Liver (tissue), 9 donors: ENCODE results near the gene IGF1R. TPM values are rescaled to one million over a fixed set of nuclear protein-coding genes. Genes with fewer than 3 reads are reported as not detected.

Source experiments
- DNase-seq: peaks from one replicate; pipeline ENCODE4 v3.0.0-alpha.2; 2017; ENCODE audit warnings: low spot score
- H3K27ac ChIP-seq, 2 donors: one replicate each; pipeline ENCODE4 v1.7.0; 2013; ENCODE audit warnings: inconsistent platforms in 2 of 2, low read length in 2 of 2, control low read depth in 1 of 2, low read depth in 1 of 2, mild to moderate bottlenecking in 1 of 2
- H3K27me3 ChIP-seq, 4 donors: one replicate each; pipeline versions ENCODE4 v1.6.1 to v1.7.0; 2013; ENCODE audit warnings: low read length in 3 of 4, inconsistent platforms in 1 of 4, mild to moderate bottlenecking in 1 of 4, moderate library complexity in 1 of 4; ENCODE audit not compliant: control insufficient read depth in 4 of 4, insufficient read depth in 4 of 4
- H3K36me3 ChIP-seq, 4 donors: one replicate each; pipeline versions ENCODE4 v1.6.1 to v1.7.0; 2013; ENCODE audit warnings: low read length in 3 of 4, mild to moderate bottlenecking in 3 of 4, low read depth in 1 of 4, moderate library complexity in 1 of 4; ENCODE audit not compliant: control insufficient read depth in 4 of 4, insufficient read depth in 3 of 4
- H3K4me1 ChIP-seq, 4 donors: one replicate each; pipeline versions ENCODE4 v1.6.1 to v1.7.0; 2013; ENCODE audit warnings: low read length in 3 of 4, mild to moderate bottlenecking in 3 of 4, moderate library complexity in 1 of 4; ENCODE audit not compliant: control insufficient read depth in 4 of 4, insufficient read depth in 4 of 4
- H3K4me3 ChIP-seq, 3 donors: one replicate each; pipeline versions ENCODE4 v1.6.1 to v1.7.0; 2013; ENCODE audit warnings: low read length in 3 of 3, control low read depth in 1 of 3, low read depth in 1 of 3, mild to moderate bottlenecking in 1 of 3
- H3K9ac ChIP-seq, 2 donors: one replicate each; pipeline ENCODE4 v1.7.0; 2013; ENCODE audit warnings: low read length in 2 of 2, mild to moderate bottlenecking in 2 of 2, moderate library complexity in 2 of 2, control low read depth in 1 of 2, low read depth in 1 of 2
- H3K9me3 ChIP-seq, 4 donors: one replicate each; pipeline versions ENCODE4 v1.6.1 to v1.7.0; 2013; ENCODE audit warnings: low read length in 3 of 4; ENCODE audit not compliant: control insufficient read depth in 4 of 4
- ATF3 ChIP-seq: IDR thresholded peaks from 2 replicates; pipeline ENCODE4 v1.6.1; 2016; ENCODE audit warnings: antibody characterized with exemption
- CTCF ChIP-seq: fragments of 150-350 bp; IDR thresholded peaks from 2 replicates; pipeline ENCODE4 v1.5.1; 2017; ENCODE audit warnings: improper control_type of control experiment, low read depth, low read length; ENCODE audit not compliant: missing input control
- EGR1 ChIP-seq, 2 donors: IDR thresholded peaks; 2 replicates each; pipeline ENCODE4 v1.6.1; 2016 to 2018; ENCODE audit warnings: antibody characterized with exemption in 2 of 2, low read depth in 2 of 2
- FOXA1 ChIP-seq: IDR thresholded peaks from 2 replicates; pipeline ENCODE4 v1.6.1; 2016; ENCODE audit warnings: antibody characterized with exemption
- FOXA2 ChIP-seq: IDR thresholded peaks from 2 replicates; pipeline ENCODE4 v1.6.1; 2016; ENCODE audit warnings: antibody characterized with exemption
- GABPA ChIP-seq, 2 donors: IDR thresholded peaks in 1 of 2; conservative IDR thresholded peaks in 1 of 2; 2 replicates each; pipeline ENCODE4 v1.6.1; 2016; ENCODE audit warnings: antibody characterized with exemption in 2 of 2, mild to moderate bottlenecking in 1 of 2, moderate library complexity in 1 of 2
- HNF4A ChIP-seq, 2 donors: conservative IDR thresholded peaks; 2 replicates each; pipeline ENCODE4 v1.6.1; 2016; ENCODE audit warnings: antibody characterized with exemption in 2 of 2, mild to moderate bottlenecking in 2 of 2
- HNF4G ChIP-seq: IDR thresholded peaks from 2 replicates; pipeline ENCODE4 v1.6.1; 2016; ENCODE audit warnings: antibody characterized with exemption
- JUND ChIP-seq, 2 donors: IDR thresholded peaks; 2 replicates each; pipeline ENCODE4 v1.6.1; 2016; ENCODE audit warnings: antibody characterized with exemption in 2 of 2
- MAX ChIP-seq: IDR thresholded peaks from 2 replicates; pipeline ENCODE4 v1.6.1; 2016; ENCODE audit warnings: antibody characterized with exemption
- NR2F2 ChIP-seq: IDR thresholded peaks from 2 replicates; pipeline ENCODE4 v1.6.1; 2016; ENCODE audit warnings: antibody characterized with exemption
- RAD21 ChIP-seq, 2 donors: IDR thresholded peaks; 2 replicates each; pipeline ENCODE4 v1.6.1; 2016; ENCODE audit warnings: antibody characterized with exemption in 2 of 2, mild to moderate bottlenecking in 2 of 2
- REST ChIP-seq: IDR thresholded peaks from 2 replicates; pipeline ENCODE4 v1.6.1; 2016; ENCODE audit warnings: antibody characterized with exemption, mild to moderate bottlenecking
- RXRA ChIP-seq, 2 donors: IDR thresholded peaks; 2 replicates each; pipeline ENCODE4 v1.6.1; 2017 to 2018; ENCODE audit warnings: antibody characterized with exemption in 2 of 2, mild to moderate bottlenecking in 1 of 2
- SP1 ChIP-seq: IDR thresholded peaks from 2 replicates; pipeline ENCODE4 v1.6.1; 2018; ENCODE audit warnings: antibody characterized with exemption, mild to moderate bottlenecking
- TAF1 ChIP-seq: conservative IDR thresholded peaks from 2 replicates; pipeline ENCODE4 v1.6.1; 2016; ENCODE audit warnings: antibody characterized with exemption, mild to moderate bottlenecking
- YY1 ChIP-seq: IDR thresholded peaks from 2 replicates; pipeline ENCODE4 v1.6.1; 2016; ENCODE audit warnings: antibody characterized with exemption, mild to moderate bottlenecking
- ZBTB33 ChIP-seq: IDR thresholded peaks from 2 replicates; pipeline ENCODE4 v1.6.1; 2016; ENCODE audit warnings: antibody characterized with exemption
- WGBS: extraction: QIAGEN DNeasy Blood & Tissue Kit; methylation state at CpG from one replicate; pipeline ENCODE4 v1.1.7; 2013; 5-methylcytosine and 5-hydroxymethylcytosine counted together
- polyA plus RNA-seq, 2 donors: library from polyadenylated mRNA; stranded (reverse) in 1 of 2; unstranded in 1 of 2; fragments of 200-250 nt in 1 of 2; fragments of >200 nt in 1 of 2; fragmentation: Nextera tagmentation in 1 of 2; extraction: Ambion mirVana in 1 of 2; gene quantifications; one replicate each; pipeline versions ENCODE4 v1.2.1 to v1.2.3, GENCODE V29; 2013 to 2015
- total RNA-seq, 2 donors: library from RNA; depleted of rRNA; stranded (reverse); fragments of >200 nt; gene quantifications; one replicate each; pipeline ENCODE4 v1.2.3, GENCODE V29; 2014
- donor health status: healthy.
- donor health status: healthy.
- donor health status: healthy.
- donor health status: healthy.
- donor health status: healthy.

IGF1R gene
- total and polyA plus RNA-seq, 4 donors, result 0.69 to 10.3 (median 3.2) TPM

- Histone ChIP-seq H3K27me3 (peaks cover 0 to 3% (median 0%) of the 10 kb centered on the region in 4 donors), H3K27ac (no peak overlapping the region), H3K4me1 (peaks cover 0 to 3% (median under 1%) of the 10 kb centered on the region in 4 donors), H3K36me3 (no peaks in the 10 kb centered on the region), H3K4me3 (no peak overlapping the region), H3K9ac (no peak overlapping the region), H3K9me3 (no peaks in the 10 kb centered on the region)
- 68% methylated on average over 3 of the region's 3 CpGs for WGBS
- no peak for TF ChIP-seq MAX
- TF ChIP-seq YY1, result no peak
- no peak for TF ChIP-seq ATF3
- TF ChIP-seq GABPA (IDR thresholded peaks at IDR 0.05 in 1 of 2, conservative IDR thresholded peaks at IDR 0.05 in 1 of 2), result no peak
- TF ChIP-seq CTCF, result no peak
- no peak for TF ChIP-seq HNF4A (conservative IDR thresholded peaks at IDR 0.05)
- TF ChIP-seq RAD21 (IDR thresholded peaks at IDR 0.05), result no peak
- TF ChIP-seq NR2F2, result no peak
- no peak for TF ChIP-seq RXRA (IDR thresholded peaks at IDR 0.05)
- no peak for TF ChIP-seq EGR1 (IDR thresholded peaks at IDR 0.05; ENCODE audit: low read depth in 2 of 2)
- TF ChIP-seq SP1, result no peak
- TF ChIP-seq HNF4G, result no peak
- TF ChIP-seq JUND (IDR thresholded peaks at IDR 0.05), result no peak
- no peak for TF ChIP-seq FOXA1
- TF ChIP-seq ZBTB33, result no peak
- DNase-seq, result no peak
Measured at GRCh38 chr15:98723195-98723594, 74.9 kb downstream of the IGF1R start.

GRCh38 chr15:98724048-98724447, 75.7 kb downstream of the IGF1R start:
- Histone ChIP-seq H3K9me3 (no peaks in the 10 kb centered on the region), H3K36me3 (no peaks in the 10 kb centered on the region), H3K9ac (no peak overlapping the region), H3K27ac (no peak overlapping the region), H3K4me3 (no peak overlapping the region), H3K4me1 (peaks cover 0 to 3% (median 0%) of the 10 kb centered on the region in 4 donors), H3K27me3 (peaks cover 0 to 3% (median 0%) of the 10 kb centered on the region in 4 donors)
- TF ChIP-seq GABPA (IDR thresholded peaks at IDR 0.05 in 1 of 2, conservative IDR thresholded peaks at IDR 0.05 in 1 of 2), result no peak
- TF ChIP-seq ATF3, result no peak
- no peak for TF ChIP-seq REST
- TF ChIP-seq HNF4G, result no peak
- TF ChIP-seq EGR1 (IDR thresholded peaks at IDR 0.05; ENCODE audit: low read depth in 2 of 2), result no peak
- TF ChIP-seq ZBTB33, result no peak
- TF ChIP-seq FOXA2, result no peak
- TF ChIP-seq RXRA (IDR thresholded peaks at IDR 0.05), result no peak
- no peak for TF ChIP-seq NR2F2
- no peak for TF ChIP-seq MAX
- TF ChIP-seq JUND (IDR thresholded peaks at IDR 0.05), result no peak
- TF ChIP-seq FOXA1, result no peak
- no peak for TF ChIP-seq SP1
- no peak for TF ChIP-seq HNF4A (conservative IDR thresholded peaks at IDR 0.05)
- no peak for TF ChIP-seq RAD21 (IDR thresholded peaks at IDR 0.05)
- no peak for TF ChIP-seq CTCF
- TF ChIP-seq TAF1, result no peak
- no peak for TF ChIP-seq YY1
- WGBS, result 45% methylated on average over 1 of the region's 1 CpG
- no peak for DNase-seq
